HUES48 (cell line): ENCODE results near the gene MUS81.

ENCODE experiments used
- H3K27ac ChIP-seq: one replicate; pipeline ENCODE4 v1.7.0; 2013; ENCODE audit warnings: low read depth, low read length, inconsistent platforms
- H3K27me3 ChIP-seq: 2 replicates; pipeline ENCODE4 v1.6.1; 2013; ENCODE audit warnings: mild to moderate bottlenecking, low read length; ENCODE audit not compliant: control insufficient read depth, insufficient read depth
- H3K36me3 ChIP-seq: 2 replicates; pipeline ENCODE4 v1.6.1; 2013; ENCODE audit warnings: low read length; ENCODE audit not compliant: control insufficient read depth, insufficient read depth
- H3K4me1 ChIP-seq: 2 replicates; pipeline ENCODE4 v1.6.1; 2013; ENCODE audit warnings: mild to moderate bottlenecking, low read length; ENCODE audit not compliant: control insufficient read depth, insufficient read depth
- H3K4me3 ChIP-seq: 2 replicates; pipeline ENCODE4 v1.5.1; 2013; ENCODE audit warnings: mild to moderate bottlenecking, low read depth, low read length
- H3K9ac ChIP-seq: 2 replicates; pipeline ENCODE4 v1.6.1; 2013; ENCODE audit warnings: mild to moderate bottlenecking, low read depth, low read length, moderate library complexity
- H3K9me3 ChIP-seq: 2 replicates; pipeline ENCODE4 v1.6.1; 2013; ENCODE audit warnings: low read length; ENCODE audit not compliant: control insufficient read depth, insufficient read depth

MUS81 gene

DNA sequence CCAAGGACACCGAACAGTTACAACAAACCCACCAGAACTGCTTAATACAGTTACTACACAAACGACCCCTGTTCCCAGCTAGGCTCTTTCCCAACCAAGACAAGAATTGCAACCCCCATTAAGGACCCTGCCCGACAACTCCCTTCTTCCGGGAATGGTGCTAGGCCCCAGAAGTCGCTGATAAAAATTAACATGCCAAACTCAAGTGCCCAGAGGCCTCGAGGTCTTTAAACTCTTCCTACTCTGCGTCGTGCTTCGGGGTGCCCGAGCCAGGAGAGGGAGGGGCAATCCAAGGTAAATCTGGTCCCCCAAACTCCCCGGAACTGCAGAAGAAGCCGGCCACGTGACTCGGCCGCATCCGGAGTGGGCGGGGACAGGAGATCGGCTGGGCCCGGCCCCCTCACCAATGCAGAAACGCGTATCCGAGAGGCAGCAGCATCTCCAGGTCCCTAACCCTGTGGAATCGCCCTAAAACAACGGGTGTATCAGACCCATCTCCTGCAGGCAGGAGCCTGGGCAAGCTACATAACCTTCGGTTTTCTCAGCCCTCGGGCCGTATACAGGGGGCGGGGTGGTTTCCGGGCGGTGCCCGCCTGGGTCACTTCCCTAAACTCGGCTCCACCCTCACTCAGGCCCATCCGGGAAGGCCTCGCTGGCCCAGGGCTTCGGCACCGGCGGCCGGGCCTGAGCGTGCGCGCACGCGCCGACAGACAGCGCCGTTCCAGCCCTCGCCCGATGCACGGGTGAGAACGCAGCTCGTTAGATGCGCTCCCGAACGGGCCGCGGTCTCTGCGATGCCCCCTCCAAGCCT, 3.3 kb upstream of the MUS81 start:
- H3K4me1 ChIP-seq: peaks cover 6% of the 10 kb centered on the region
- peak overlapping the region; percentile 95 for H3K4me3 ChIP-seq
- no peaks in the 10 kb centered on the region for H3K9me3 ChIP-seq
- peak overlapping the region; percentile 97 for H3K27ac ChIP-seq
- H3K27me3 ChIP-seq: no peaks in the 10 kb centered on the region
- H3K36me3 ChIP-seq: peaks cover 36% of the 10 kb centered on the region
- peak overlapping the region; percentile 95 for H3K9ac ChIP-seq

DNA sequence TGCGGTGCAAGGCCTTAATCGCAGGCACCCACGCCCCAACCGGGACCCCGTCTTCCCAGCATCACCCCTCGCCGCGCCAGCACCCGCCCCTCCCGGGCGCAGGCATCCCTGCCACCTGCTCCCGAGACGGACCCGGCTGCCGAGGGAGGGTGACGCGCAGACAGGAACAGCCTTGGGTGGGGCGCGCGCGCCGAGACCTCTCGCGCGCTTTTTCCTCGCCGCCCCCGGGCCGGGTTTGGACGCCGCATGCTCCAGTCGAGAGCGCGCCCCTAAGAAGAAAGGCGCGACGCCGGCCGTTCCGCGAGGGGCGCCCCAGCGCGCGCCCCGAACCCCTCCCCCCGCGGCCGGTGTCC, 2.8 kb upstream of the MUS81 start:
- Histone ChIP-seq H3K4me1 (peaks cover 6% of the 10 kb centered on the region), H3K4me3 (peak overlapping the region; percentile 95), H3K9me3 (no peaks in the 10 kb centered on the region), H3K27ac (peak overlapping the region; percentile 97), H3K9ac (peak overlapping the region; percentile 95), H3K36me3 (peaks cover 41% of the 10 kb centered on the region), H3K27me3 (no peaks in the 10 kb centered on the region)

- H3K9me3 ChIP-seq: no peaks in the 10 kb centered on the region
- peak within 1 kb of the TSS; percentile 97 for H3K27ac ChIP-seq
- no peaks in the 10 kb centered on the region for H3K27me3 ChIP-seq
- H3K9ac ChIP-seq: peak within 1 kb of the TSS; percentile 95
- peaks cover 6% of the 10 kb centered on the region for H3K4me1 ChIP-seq
- H3K36me3 ChIP-seq: peaks cover 45% of the 10 kb centered on the region
- peak within 1 kb of the TSS; percentile 95 for H3K4me3 ChIP-seq
These were observed 2.2 kb upstream of the MUS81 start, which contains the start of gene CFL1 for GRCh38 chr11:65857853-65858680. Gene CFL1 (minus strand): TSS chr11:65858180. CDS start chr11:65858099, 81 bp downstream.

DNA sequence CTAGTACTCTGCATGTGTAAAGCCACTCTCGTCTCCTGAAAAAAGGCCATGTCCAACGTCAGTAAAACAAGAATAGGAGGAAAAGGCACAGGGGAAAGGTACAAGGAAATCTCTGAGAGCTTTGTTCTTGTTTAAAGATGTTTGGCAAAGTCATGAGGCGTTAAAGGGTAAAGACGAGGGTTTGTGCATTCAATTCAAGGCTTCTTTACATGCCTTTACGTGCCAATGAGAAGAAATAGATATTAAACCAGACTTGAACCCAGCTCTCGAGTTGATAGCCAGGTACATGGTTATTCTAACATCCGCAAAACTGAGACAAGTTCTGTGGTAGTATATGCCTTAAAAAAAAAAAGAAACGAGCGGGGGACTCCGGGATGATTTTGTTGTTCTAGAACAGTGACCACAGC, 1.5 kb upstream of the MUS81 start:
- H3K9ac ChIP-seq: peak overlapping the region; percentile 77
- no peaks in the 10 kb centered on the region for H3K27me3 ChIP-seq
- no peaks in the 10 kb centered on the region for H3K9me3 ChIP-seq
- H3K4me1 ChIP-seq: peaks cover 6% of the 10 kb centered on the region
- H3K27ac ChIP-seq: peak overlapping the region; percentile 97
- H3K4me3 ChIP-seq: peak overlapping the region; percentile 76
- H3K36me3 ChIP-seq: peaks cover 45% of the 10 kb centered on the region

DNA sequence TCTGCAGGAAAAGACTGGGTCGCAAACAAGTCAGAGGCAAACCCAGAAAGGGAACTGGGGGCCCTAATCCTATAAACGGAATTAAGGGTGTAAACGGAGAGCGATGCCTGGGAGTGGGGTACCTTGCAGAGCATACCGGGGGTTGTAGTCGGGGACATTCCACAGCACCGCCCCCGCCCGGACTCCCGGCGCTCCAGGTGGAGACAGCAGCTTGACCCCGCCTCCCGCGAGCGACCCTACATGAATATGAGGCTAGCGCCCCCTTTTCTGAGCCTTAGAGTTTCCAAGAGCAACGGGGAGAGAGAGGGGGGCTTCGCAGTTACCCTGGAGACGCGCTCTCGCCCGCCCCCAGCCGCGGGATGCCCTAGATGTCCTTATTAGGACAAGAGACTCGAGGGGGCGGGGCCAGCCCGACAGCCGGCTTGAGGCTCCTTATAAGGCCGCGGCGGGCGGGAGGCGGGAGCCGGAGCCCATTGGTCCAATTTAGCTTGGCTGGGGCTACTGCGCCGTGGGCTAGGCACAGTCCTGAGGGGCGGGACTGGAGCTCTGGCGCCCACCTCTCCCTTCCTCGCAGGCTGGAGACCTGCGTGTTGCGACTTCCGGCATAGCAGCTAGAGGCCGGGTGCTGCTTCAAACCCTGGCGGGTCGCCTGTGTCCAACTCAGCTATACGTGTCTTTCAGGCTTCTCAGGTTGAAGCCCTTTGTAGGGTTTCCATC, 980 bp upstream of the MUS81 start:
- H3K36me3 ChIP-seq: peaks cover 45% of the 10 kb centered on the region
- H3K9me3 ChIP-seq: no peaks in the 10 kb centered on the region
- peak overlapping the region; percentile 93 for H3K4me3 ChIP-seq
- H3K27ac ChIP-seq: peak overlapping the region; percentile 97
- no peaks in the 10 kb centered on the region for H3K27me3 ChIP-seq
- peak overlapping the region; percentile 78 for H3K9ac ChIP-seq
- peaks cover 6% of the 10 kb centered on the region for H3K4me1 ChIP-seq

DNA sequence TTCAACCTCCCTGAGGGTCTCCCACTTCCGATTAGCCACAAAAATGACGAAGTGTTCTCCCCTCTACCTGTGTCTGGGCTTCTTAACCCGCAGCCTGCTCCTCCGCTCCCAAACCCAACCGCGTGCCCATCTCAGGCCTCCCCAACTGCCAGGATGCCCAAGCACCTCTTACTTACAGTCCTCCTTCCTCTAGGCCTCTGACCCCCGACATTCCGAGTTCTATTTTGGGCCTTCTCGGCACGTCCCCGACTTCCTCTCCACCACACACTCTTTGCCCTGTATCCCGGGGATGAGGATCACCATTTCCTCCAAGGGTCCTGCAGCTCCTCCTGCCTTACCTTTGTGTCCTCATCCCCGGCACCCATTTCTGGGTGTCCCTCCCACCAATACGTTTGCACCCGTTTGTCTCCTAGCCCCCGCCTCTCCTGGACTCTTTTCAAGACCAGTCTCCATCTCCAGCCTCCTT, 388 bp upstream of the MUS81 start:
- Histone ChIP-seq H3K9me3 (no peaks in the 10 kb centered on the region), H3K27ac (peak overlapping the region; percentile 97), H3K4me3 (peak overlapping the region; percentile 93), H3K9ac (peak overlapping the region; percentile 78), H3K4me1 (peaks cover 6% of the 10 kb centered on the region), H3K36me3 (peaks cover 45% of the 10 kb centered on the region), H3K27me3 (no peaks in the 10 kb centered on the region)

- Histone ChIP-seq H3K4me1 (peaks cover 3% of the 10 kb centered on the region), H3K27ac (peak overlapping the region; percentile 97), H3K27me3 (no peaks in the 10 kb centered on the region), H3K9ac (peak overlapping the region; percentile 78), H3K4me3 (peak overlapping the region; percentile 93), H3K36me3 (peaks cover 45% of the 10 kb centered on the region), H3K9me3 (no peaks in the 10 kb centered on the region)
These were observed 902 bp downstream of the MUS81 start for GRCh38 chr11:65861165-65861505.

- Histone ChIP-seq H3K4me1 (no peaks in the 10 kb centered on the region), H3K27ac (no peak overlapping the region), H3K9me3 (no peaks in the 10 kb centered on the region), H3K27me3 (no peaks in the 10 kb centered on the region), H3K36me3 (peaks cover 44% of the 10 kb centered on the region), H3K9ac (peak overlapping the region; percentile 78; the same call in 1 of the 2 replicates), H3K4me3 (peak overlapping the region; percentile 93)
These were observed 1.4 kb downstream of the MUS81 start for GRCh38 chr11:65861533-65862183.

DNA sequence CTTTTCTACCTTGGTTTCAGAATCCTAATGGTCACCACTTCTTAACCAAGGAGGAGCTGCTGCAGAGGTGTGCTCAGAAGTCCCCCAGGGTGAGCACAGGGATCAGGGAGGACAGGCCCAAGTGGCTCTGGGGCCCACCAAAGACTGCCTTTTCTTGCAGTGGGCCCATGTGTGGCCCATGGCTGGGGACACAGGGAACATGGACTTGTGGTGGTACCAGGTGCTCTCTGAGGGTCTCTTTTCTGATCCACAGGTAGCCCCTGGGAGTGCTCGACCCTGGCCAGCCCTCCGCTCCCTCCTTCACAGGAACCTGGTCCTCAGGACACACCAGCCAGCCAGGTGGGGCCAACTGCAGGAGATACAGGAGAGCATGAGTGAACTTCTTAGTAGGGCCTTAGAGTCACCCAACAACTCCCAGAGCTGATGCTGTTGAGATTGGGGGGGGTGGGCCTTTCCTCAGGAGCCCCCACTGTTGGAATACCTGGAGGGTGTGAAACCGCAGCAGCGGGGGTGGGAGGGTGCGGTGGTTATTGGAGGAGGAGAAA, 2.0 kb downstream of the MUS81 start:
- Histone ChIP-seq H3K27ac (no peak overlapping the region), H3K36me3 (peaks cover 50% of the 10 kb centered on the region), H3K4me1 (0 out of 2 replicates have a peak, but pooled peaks cover 2% of the 10 kb centered on the region), H3K27me3 (no peaks in the 10 kb centered on the region), H3K9ac (no peak overlapping the region), H3K4me3 (no peak overlapping the region), H3K9me3 (no peaks in the 10 kb centered on the region)
